Activated CD8-positive, alpha-beta memory T cell treated with anti-CD3 and anti-CD28 coated beads, Interleukin-2, amount 50 U/mL, for 24 hours (primary cell): Measurements from ENCODE around the gene NUP205.
"Not testable (repeated sequence)": the region's sequence is repeated elsewhere in the genome, so short reads cannot be mapped to it uniquely, and the experiment has no call there.

ENCODE experiments used
- DNase-seq: peaks from one replicate; pipeline ENCODE4 v3.0.0-alpha.2; 2020; ENCODE audit errors: extremely low read depth

NUP205 gene

DNA sequence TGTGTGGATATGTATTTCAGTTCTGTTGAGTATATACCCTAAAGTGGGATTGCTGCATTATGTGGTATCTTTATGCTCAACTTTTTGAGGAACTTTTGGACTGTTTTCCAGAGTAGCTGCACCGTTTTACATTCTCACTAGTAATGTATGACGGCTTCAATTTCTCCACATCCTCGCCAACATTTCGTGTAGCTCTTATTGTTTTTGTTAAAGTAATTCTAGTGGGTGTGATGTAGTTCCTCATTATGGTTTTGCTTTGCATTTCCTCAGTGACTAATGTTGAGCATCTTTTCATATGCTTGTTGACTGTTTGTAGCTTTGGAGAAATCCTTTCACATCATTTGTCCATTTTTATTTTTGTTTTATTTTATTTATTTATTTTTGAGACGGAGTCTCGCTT, 109.1 kb downstream of the NUP205 start:
- DNase-seq: no peak

GRCh38 chr7:135667626-135668025, 109.9 kb downstream of the NUP205 start:
- not testable (repeated sequence) for DNase-seq

GRCh38 chr7:135668852-135669395, 111.2 kb downstream of the NUP205 start:
- DNase-seq: not testable (repeated sequence)

- DNase-seq: no peak
Measured at GRCh38 chr7:135669774-135670173, 112.1 kb downstream of the NUP205 start.

DNA sequence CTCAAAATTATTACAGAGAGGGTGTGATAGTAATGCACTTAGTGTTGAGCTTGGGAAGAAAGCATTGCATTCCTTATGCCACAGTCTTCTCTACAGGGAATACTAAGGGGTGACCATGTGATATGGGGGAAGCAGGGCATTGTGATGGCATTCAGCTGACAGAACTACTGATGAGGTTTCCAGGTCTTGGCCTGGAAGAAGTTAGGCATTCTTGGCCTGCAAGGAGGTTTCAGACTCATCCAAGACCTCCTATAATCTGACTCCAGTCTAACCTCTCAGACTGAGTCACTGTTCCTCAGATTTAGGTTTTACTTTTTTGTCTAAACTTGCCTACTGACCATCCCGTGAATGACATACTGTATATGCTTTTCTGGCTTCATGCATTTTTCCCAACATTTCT, 112.5 kb downstream of the NUP205 start:
- DNase-seq: no peak

GRCh38 chr7:135672560-135673359, 115.0 kb downstream of the NUP205 start:
- DNase-seq: no peak

DNA sequence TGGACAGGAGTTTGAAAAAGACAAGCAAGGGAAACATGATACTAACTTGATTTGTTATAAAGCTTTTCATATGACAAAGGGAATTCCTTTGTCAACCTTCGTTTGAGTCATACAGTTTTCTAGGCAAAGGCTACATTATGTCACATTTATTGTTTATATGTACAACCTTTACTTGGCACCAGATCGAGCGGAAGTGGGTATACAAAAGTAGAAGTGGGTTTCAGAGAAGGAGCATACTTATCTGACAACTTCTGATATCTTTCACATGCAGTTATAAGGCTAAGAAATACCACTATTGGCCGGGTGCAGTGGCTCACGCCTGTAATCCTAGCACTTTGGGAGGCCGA, 115.6 kb downstream of the NUP205 start:
- no peak for DNase-seq

GRCh38 chr7:135678612-135679575, 121.2 kb downstream of the NUP205 start:
- DNase-seq: no peak

- DNase-seq: no peak
Measured at GRCh38 chr7:135681762-135682161, 124.0 kb downstream of the NUP205 start.

GRCh38 chr7:135682191-135682590, 124.5 kb downstream of the NUP205 start:
- no peak for DNase-seq

GRCh38 chr7:135683609-135684008, 125.9 kb downstream of the NUP205 start:
- DNase-seq: no peak

DNA sequence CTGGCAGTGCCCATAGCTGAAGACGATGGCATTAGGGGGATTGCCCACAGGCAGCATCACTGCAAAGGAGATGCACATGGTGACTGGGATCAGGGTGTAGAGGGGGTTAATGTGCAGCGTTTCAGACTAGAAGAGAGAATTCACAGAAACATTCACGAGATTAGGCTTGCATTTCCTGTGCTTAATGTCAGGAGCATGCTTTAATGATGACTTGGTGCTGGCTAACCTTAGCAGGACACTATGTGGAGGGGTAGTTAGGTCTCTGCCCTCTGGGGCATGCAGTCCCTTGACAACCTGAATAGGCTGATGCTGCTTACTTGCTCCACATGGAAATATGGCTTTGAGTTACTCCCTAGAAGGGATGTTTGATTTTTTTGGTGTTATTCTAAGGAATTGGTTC, 126.4 kb downstream of the NUP205 start:
- DNase-seq: no peak

GRCh38 chr7:135684699-135685098, 127.0 kb downstream of the NUP205 start:
- no peak for DNase-seq

GRCh38 chr7:135685306-135686084, 127.8 kb downstream of the NUP205 start:
- no peak for DNase-seq

DNA sequence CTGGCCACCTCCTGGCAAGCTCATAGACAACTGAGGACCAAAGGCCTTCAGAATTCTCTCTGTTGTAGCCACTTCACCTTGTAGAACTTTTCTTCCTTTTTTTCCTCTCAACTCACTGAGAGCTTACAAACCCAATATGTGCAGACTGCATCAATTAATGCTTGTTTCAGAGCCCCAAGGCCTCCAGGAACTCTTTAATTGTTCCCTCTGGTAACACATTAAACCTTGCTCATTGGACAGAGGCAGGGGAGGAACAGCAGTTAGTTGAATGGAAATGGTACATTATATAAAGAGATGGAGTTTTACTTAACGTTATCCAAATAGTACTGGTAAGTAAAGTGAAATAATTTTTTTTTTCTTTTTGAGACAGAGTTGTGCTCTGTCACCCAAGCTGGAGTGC, 129.7 kb downstream of the NUP205 start:
- no peak for DNase-seq

DNA sequence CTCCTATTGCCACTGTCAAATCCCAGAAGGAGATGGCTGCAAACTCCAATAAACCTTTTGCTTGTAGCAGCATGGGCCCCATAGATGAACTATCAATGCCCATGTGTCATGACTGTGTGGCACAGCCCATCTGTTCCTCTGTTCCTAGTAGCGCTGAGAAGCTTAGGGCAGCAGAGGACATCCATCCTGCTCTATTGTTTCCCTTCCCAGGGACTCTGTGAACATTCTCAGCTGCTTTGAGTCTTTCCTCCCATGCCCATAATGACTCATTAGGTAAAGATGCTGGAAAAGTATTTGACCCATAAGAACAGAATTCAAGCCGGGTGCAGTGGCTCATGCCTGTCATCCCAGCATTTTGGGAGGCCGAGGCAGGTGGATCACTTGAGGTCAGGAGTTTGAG, 132.8 kb downstream of the NUP205 start:
- DNase-seq: no peak

GRCh38 chr7:135692055-135692454, 134.3 kb downstream of the NUP205 start:
- no peak for DNase-seq

- DNase-seq: not testable (repeated sequence)
Measured at GRCh38 chr7:135692606-135693005, 134.9 kb downstream of the NUP205 start.

DNA sequence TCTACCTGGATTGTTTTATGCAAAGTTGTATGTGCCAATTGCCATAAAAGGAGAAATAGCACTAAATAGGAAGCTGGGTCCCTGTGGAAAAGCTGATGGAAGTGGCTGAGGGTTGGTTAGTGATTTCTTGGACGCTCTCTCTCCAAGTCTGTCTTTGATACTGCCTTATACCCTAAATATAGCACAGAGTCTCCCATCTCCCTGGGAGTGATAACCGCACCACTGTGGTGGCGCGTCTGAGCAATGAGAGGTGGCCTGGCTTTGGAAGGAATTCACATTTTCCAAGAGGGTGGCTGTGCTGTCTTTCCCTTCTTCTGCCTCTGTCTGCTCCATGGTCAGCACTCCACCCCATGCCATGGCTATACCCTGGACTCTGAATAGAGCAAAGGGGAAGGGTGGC, 135.8 kb downstream of the NUP205 start:
- DNase-seq: no peak

GRCh38 chr7:135697276-135698049, 139.7 kb downstream of the NUP205 start:
- DNase-seq: no peak
